Fibroblast of the aortic adventitia (primary cell): ENCODE measurements around the gene MAL. TPM values are rescaled to one million over a fixed set of nuclear protein-coding genes. Genes with fewer than 3 reads are reported as not detected.

ENCODE experiments used
- DNase-seq: peaks from one replicate; pipeline ENCODE4 v3.0.0-alpha.2; 2010; ENCODE audit warnings: low read depth
- H3K4me3 ChIP-seq: 2 replicates; pipeline ENCODE4 v1.5.1; 2011; ENCODE audit warnings: low read depth, mild to moderate bottlenecking, control low read depth, low read length, moderate library complexity
- total RNA-seq: library from RNA; depleted of rRNA; stranded (reverse); fragments of >200 nt; gene quantifications from 2 replicates; pipeline ENCODE4 v1.2.3, GENCODE V29; 2012; ENCODE audit warnings: low replicate concordance
- TF ChIP-seq, protein P1 (sequence below): IDR thresholded peaks from 2 replicates; pipeline ENCODE4 v1.5.1; 2011; ENCODE audit warnings: mild to moderate bottlenecking, low read length, control low read depth, inconsistent platforms; ENCODE audit not compliant: insufficient read depth

Gene MAL
- total RNA-seq, 1 donor: not detected

GRCh38 chr2:94997981-94998930 is 27.3 kb upstream of the MAL start:
- no peak overlapping the region for H3K4me3 ChIP-seq
- TF ChIP-seq, protein P1, sequence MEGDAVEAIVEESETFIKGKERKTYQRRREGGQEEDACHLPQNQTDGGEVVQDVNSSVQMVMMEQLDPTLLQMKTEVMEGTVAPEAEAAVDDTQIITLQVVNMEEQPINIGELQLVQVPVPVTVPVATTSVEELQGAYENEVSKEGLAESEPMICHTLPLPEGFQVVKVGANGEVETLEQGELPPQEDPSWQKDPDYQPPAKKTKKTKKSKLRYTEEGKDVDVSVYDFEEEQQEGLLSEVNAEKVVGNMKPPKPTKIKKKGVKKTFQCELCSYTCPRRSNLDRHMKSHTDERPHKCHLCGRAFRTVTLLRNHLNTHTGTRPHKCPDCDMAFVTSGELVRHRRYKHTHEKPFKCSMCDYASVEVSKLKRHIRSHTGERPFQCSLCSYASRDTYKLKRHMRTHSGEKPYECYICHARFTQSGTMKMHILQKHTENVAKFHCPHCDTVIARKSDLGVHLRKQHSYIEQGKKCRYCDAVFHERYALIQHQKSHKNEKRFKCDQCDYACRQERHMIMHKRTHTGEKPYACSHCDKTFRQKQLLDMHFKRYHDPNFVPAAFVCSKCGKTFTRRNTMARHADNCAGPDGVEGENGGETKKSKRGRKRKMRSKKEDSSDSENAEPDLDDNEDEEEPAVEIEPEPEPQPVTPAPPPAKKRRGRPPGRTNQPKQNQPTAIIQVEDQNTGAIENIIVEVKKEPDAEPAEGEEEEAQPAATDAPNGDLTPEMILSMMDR: no peak

DNA sequence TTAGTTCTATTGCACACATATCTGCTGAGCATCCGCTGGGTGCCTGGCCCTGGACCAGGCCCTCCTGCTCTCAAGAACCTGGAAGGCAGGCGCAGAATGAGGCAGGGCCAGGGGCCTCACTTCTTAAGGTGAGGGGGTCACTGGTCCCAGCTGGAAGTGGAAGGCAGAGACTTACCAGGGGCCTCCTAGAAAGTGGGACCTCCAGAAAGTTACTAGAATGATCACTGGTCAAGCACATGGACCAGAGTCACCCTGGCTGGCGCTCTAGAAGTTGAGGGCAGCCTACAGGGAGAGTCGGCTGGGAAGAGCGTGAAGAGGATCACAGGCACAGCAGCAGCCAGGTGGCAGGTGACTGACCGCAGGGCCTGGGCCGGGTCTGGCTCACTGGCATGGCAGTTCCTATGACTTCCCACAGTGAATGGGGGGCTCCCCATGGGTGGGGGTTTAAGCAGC is 26.1 kb upstream of the MAL start:
- no peak overlapping the region for H3K4me3 ChIP-seq
- TF ChIP-seq, protein P1: no peak
- DNase-seq: no peak

More at GRCh38 chr2:94997981-94998930, 27.3 kb upstream of the MAL start:
- no peak for DNase-seq

DNA sequence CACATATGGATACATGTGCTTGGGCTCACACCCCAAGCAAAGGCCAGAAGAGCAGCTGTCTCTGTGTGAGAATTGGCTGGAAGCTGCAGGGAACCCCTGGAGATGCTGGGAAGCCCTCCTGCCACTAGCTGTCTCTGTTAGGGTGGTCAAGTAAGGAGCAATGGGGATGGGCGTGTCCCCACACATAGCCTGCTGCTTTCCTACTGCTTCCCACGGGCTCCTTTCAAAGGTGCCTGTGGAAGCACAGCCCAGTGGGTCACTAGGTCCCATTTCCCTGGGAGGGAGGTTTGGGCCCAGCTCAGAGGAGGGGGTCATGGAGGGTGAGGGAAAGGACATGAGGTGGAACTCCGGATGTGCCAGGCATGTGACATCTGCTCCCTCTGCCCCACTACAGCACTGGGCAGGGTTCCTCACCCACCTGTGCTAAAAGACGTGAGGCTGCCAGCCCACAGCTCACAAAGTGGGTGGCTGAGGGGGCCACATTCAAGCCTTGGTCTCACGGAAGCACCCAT is 24.4 kb upstream of the MAL start:
- H3K4me3 ChIP-seq: no peak overlapping the region
- TF ChIP-seq, protein P1: no peak

GRCh38 chr2:95001701-95002100 is 23.8 kb upstream of the MAL start:
- TF ChIP-seq, protein P1: no peak
- no peak for DNase-seq
- no peak overlapping the region for H3K4me3 ChIP-seq

More for the DNA sequence above, 24.4 kb upstream of the MAL start:
- no peak for DNase-seq

GRCh38 chr2:95002498-95002897 is 23.0 kb upstream of the MAL start:
- H3K4me3 ChIP-seq: no peak overlapping the region
- TF ChIP-seq, protein P1: no peak
- no peak for DNase-seq

DNA sequence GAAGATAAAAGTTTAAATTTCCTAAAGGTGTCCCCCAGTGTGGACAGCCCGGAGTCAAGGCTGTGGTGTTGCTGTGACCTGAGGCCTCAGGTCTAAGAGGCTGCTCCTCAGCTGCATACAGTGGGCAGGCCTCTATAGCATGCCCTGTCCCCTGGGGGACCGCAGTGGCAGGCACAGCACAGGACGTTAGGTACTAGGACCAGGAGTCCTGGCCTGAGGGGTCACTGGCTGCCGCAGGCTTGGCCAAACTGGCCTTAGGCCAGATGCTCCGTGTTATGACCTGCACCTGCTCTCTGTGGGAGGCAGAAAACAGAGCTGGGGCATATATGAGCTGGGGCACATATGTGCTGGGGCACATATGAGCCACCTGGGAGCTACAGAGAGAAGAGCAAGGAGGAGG is 21.2 kb upstream of the MAL start:
- TF ChIP-seq, protein P1: no peak
- DNase-seq: no peak
- H3K4me3 ChIP-seq: no peak overlapping the region
